HG02981 (cell line): Measurements from ENCODE around the gene MRPL53.

Source experiments
- ATAC-seq: cut with Tn5 transposase; IDR thresholded peaks from one replicate; pipeline ENCODE4 v1.9.1; 2021; ENCODE audit warnings: mild to moderate bottlenecking, moderate library complexity; ENCODE audit not compliant: unreplicated experiment

The MRPL53 gene

GRCh38 chr2:74429487-74430451, 42.7 kb downstream of the MRPL53 start:
- no peak for ATAC-seq

DNA sequence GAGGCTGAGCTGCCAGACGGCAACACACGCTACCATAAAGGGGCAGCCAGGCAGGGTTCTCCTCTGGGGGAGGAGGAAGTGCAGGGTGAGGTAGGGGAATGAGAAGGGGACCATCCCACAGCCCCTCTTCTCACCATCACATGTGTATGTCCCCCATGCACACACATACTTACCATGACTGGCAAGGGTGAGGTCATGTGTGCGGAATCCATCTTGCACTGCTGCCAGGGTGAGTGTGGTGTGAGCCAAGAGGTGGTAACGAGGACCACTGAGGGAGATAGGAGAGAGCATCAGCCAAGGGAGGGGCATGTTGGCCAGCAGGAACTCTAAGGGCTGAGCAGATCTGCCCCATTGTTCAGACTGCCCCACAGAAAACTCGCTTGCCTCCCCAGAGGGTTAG, 43.8 kb downstream of the MRPL53 start:
- no peak for ATAC-seq

GRCh38 chr2:74427551-74427950, 44.9 kb downstream of the MRPL53 start:
- no peak for ATAC-seq

GRCh38 chr2:74426181-74426758, 46.2 kb downstream of the MRPL53 start:
- ATAC-seq = no peak

- no peak for ATAC-seq
Observed at GRCh38 chr2:74425523-74425922, 47.0 kb downstream of the MRPL53 start.

DNA sequence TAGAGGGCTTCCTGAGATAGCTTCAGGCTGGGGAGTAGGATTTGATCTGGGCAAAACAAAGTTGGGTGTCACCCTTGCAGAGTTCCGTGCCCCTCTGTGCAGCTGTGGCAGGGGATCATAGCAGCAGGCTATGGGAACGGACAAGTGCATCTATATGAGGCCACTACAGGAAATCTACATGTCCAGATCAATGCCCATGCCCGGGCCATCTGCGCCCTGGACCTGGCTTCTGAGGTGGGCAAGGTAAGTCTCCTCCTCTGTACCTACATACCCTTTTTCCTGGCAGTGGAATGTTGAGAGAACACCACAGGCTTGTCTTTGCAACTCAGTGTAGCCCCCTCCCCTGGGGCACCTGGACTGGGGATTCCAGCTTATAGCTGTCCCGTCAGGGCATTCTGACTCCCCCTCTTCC, 47.5 kb downstream of the MRPL53 start:
- no peak for ATAC-seq

- ATAC-seq = no peak
Observed at GRCh38 chr2:74424139-74424992, 48.1 kb downstream of the MRPL53 start.

- ATAC-seq = no peak
Observed at GRCh38 chr2:74423231-74424095, 49.0 kb downstream of the MRPL53 start.
